ENCODE results near the gene VSTM1. TPM values are rescaled to one million over a fixed set of nuclear protein-coding genes. Genes with fewer than 3 reads are reported as not detected.

VSTM1 gene
- total RNA-seq, 4 donors from 2014 or later: not detected

DNA sequence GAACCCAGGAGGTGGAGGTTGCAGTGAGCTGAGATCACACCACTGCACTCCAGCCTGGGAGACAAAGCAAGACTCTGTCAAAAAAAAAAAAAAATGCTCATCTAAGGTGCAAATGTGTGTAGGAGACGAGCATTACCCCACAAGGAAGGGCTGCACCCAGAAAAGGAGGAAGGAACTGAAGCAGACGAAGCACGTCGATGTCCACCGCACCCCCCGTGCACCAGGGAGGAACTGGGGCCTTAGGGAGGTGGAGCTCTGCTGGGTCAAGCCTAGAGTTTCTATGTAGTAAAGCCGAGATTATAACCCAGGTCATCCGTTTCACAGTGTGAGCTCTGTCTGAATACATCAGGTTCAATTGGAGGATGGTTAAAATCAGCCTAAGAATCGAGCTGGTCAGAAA, 1.1 kb downstream of the VSTM1 start:
- 48 to 83% methylated on average over 6 to 7 of the region's 9 CpGs for WGBS, 2 donors (ENCODE audit: low coverage in 1 of 2)
- no peak for TF ChIP-seq EP300 (IDR thresholded peaks at IDR 0.05)
- no peak for TF ChIP-seq POLR2A (IDR thresholded peaks at IDR 0.05)
- no peak for TF ChIP-seq POLR2AphosphoS5 (IDR thresholded peaks at IDR 0.05)
- TF ChIP-seq, protein P1, sequence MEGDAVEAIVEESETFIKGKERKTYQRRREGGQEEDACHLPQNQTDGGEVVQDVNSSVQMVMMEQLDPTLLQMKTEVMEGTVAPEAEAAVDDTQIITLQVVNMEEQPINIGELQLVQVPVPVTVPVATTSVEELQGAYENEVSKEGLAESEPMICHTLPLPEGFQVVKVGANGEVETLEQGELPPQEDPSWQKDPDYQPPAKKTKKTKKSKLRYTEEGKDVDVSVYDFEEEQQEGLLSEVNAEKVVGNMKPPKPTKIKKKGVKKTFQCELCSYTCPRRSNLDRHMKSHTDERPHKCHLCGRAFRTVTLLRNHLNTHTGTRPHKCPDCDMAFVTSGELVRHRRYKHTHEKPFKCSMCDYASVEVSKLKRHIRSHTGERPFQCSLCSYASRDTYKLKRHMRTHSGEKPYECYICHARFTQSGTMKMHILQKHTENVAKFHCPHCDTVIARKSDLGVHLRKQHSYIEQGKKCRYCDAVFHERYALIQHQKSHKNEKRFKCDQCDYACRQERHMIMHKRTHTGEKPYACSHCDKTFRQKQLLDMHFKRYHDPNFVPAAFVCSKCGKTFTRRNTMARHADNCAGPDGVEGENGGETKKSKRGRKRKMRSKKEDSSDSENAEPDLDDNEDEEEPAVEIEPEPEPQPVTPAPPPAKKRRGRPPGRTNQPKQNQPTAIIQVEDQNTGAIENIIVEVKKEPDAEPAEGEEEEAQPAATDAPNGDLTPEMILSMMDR (IDR thresholded peaks at IDR 0.05): no peak
- H3K27ac ChIP-seq: no peak overlapping the region
- no peaks in the 10 kb centered on the region for H3K4me1 ChIP-seq
- no peak overlapping the region for H3K4me3 ChIP-seq
- peaks cover 40% of the 10 kb centered on the region for H3K27me3 ChIP-seq
- H3K9me3 ChIP-seq: no peaks in the 10 kb centered on the region
- no peaks in the 10 kb centered on the region for H3K36me3 ChIP-seq
- no peak for ATAC-seq

DNA sequence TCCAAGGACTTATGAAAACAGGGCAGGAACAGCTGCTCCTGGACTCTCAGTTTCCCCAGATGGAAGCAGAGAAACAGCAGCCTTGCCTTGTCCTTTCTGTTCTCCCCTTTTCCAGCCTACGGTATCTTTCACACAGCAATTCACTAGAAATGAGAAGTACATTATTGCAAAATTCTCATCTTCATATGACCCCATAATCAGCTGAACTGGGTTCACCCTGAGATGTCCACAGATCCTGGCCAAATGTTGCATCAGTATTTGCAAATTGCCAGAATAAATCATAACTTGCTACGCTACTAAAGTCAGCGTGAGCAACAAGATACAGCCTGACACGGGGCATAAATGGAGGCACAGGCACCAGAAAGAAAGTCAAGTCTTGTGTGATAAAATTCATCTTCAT, 16.1 kb downstream of the VSTM1 start:
- 60 to 74% methylated on average over 1 to 4 of the region's 4 CpGs for WGBS, 2 donors (ENCODE audit: low coverage in 1 of 2)
- Histone ChIP-seq H3K36me3 (no peaks in the 10 kb centered on the region), H3K4me3 (no peak overlapping the region), H3K9me3 (peaks cover 0 to 26% (median 2%) of the 10 kb centered on the region in 3 donors), H3K27ac (no peak overlapping the region), H3K4me1 (no peaks in the 10 kb centered on the region), H3K27me3 (peaks cover 81% of the 10 kb centered on the region)
- TF ChIP-seq, protein P1 (IDR thresholded peaks at IDR 0.05): no peak
- TF ChIP-seq POLR2A (IDR thresholded peaks at IDR 0.05) (no peak), POLR2AphosphoS5 (IDR thresholded peaks at IDR 0.05) (no peak), EP300 (IDR thresholded peaks at IDR 0.05) (no peak)
- no peak for ATAC-seq

DNA sequence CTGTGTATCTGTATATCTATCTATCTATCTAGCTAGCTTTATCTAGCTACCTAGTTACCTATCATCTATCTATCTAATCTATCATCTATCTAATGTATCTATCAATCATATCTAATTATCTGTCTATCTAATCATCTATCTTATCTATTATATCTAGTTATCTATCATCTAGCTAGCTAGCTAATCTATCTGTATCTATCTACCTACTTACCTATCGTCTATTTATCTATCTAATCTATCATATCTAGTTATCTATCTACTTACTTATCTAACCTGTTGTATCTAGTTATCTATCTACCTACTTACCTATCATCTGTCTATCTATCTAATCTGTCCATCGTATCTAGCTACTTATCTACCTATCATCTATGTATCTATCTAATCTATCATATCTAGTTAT, 17.9 kb downstream of the VSTM1 start:
- TF ChIP-seq POLR2AphosphoS5 (IDR thresholded peaks at IDR 0.05): no peak
- H3K27me3 ChIP-seq: peaks cover 90% of the 10 kb centered on the region
- WGBS, 2 donors (ENCODE audit: low coverage in 1 of 2): 83 to 91% methylated on average over 2 of the region's 2 CpGs
- peaks cover 0 to 26% (median 2%) of the 10 kb centered on the region in 3 donors for H3K9me3 ChIP-seq
- H3K27ac ChIP-seq: no peak overlapping the region
- no peak for ATAC-seq
- no peak overlapping the region for H3K4me3 ChIP-seq
- H3K4me1 ChIP-seq: no peaks in the 10 kb centered on the region
- no peaks in the 10 kb centered on the region for H3K36me3 ChIP-seq

DNA sequence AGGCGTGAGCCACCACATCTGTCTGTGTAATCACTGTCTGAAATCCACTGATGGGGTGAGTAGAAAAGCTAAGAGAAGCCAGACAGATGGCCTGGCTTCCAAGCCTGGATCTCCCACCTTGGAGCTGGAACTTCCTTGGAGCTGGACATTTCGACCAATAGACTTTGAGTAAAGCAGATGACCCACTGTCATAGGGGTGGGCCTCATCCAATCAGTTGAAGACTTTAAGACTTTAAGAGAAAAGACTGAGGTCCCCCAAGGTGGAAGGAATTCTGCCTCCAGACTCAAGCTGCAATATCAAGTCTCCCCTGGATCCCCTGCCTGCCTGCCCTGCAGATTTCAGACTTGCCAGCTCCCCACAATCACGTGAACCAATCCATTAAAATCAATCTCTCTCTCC, 20.7 kb downstream of the VSTM1 start:
- no peak for ATAC-seq
- WGBS, 2 donors (ENCODE audit: low coverage in 1 of 2): 63 to 72% methylated on average over 1 to 3 of the region's 3 CpGs
- Histone ChIP-seq H3K27ac (no peak overlapping the region), H3K4me1 (no peaks in the 10 kb centered on the region), H3K9me3 (no peaks in the 10 kb centered on the region), H3K36me3 (no peaks in the 10 kb centered on the region), H3K27me3 (peaks cover 90% of the 10 kb centered on the region), H3K4me3 (no peak overlapping the region)
- no peak for TF ChIP-seq EP300 (IDR thresholded peaks at IDR 0.05)
- TF ChIP-seq POLR2AphosphoS5 (IDR thresholded peaks at IDR 0.05): no peak
- no peak for TF ChIP-seq POLR2A (IDR thresholded peaks at IDR 0.05)
- TF ChIP-seq, protein P1 (IDR thresholded peaks at IDR 0.05): no peak

DNA sequence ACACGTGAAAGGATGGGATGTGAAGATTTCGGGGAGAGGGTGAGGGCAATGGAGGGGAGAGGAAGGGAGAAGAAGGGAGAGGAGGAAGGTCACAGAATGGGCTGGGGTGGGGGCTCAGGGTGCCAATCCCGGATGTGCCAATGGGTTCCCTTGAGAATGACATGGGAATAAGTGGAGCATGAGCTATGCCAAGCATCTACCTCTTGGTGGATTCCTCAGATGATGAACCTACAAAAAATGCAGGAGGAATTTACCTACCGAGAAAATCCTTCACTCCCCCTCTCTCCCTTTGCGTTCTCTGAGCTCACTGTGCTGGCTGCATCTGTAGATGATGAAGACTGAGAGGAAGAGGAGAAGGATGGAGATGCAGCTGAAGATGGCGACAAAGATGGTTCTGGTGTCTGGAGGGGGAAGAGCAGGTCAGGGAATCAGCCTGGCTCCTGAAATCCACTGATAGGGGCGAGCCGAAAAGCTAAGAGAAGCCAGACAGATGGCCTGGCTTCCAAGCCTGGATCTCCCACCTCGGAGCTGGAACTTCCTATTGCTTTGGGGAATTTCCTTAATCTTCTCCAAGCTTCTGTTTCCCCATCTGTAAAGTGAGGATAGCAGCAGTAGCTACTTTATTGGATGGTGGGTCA, 21.6 kb downstream of the VSTM1 start:
- H3K4me3 ChIP-seq: no peak overlapping the region
- WGBS, 2 donors (ENCODE audit: low coverage in 1 of 2): 53 to 57% methylated on average over 6 to 8 of the region's 9 CpGs
- TF ChIP-seq POLR2AphosphoS5 (IDR thresholded peaks at IDR 0.05) (no peak), EP300 (IDR thresholded peaks at IDR 0.05) (no peak), POLR2A (IDR thresholded peaks at IDR 0.05) (no peak)
- TF ChIP-seq, protein P1 (IDR thresholded peaks at IDR 0.05): no peak
- no peak for ATAC-seq
- no peaks in the 10 kb centered on the region for H3K9me3 ChIP-seq
- H3K4me1 ChIP-seq: no peaks in the 10 kb centered on the region
- H3K27ac ChIP-seq: no peak overlapping the region
- H3K36me3 ChIP-seq: no peaks in the 10 kb centered on the region
- peaks cover 88% of the 10 kb centered on the region for H3K27me3 ChIP-seq

All from gastroesophageal sphincter (tissue), 4 donors.